CD14-positive monocyte (primary cell): ENCODE measurements around the gene SCUBE1. TPM values are rescaled to one million over a fixed set of nuclear protein-coding genes. Genes with fewer than 3 reads are reported as not detected.
A peak's percentile ranks its signal among the peaks of the same experiment; 100 is the strongest.

Source experiments
- DNase-seq, 3 donors: peaks; one replicate each; pipeline ENCODE4 v3.0.0-alpha.2; 2011 to 2022
- H2AFZ ChIP-seq: 2 replicates; pipeline ENCODE4 v1.6.0; 2012; ENCODE audit warnings: mild to moderate bottlenecking, low read depth, low read length, inconsistent platforms; ENCODE audit not compliant: insufficient read depth, poor library complexity, severe bottlenecking
- H3K27ac ChIP-seq, 2 donors: 1 replicate in 1 of 2; 2 replicates in 1 of 2; pipeline ENCODE4 v1.5.1; 2012 to 2013; ENCODE audit warnings: low read length in 2 of 2, control low read depth in 1 of 2, inconsistent platforms in 1 of 2, low read depth in 1 of 2, mild to moderate bottlenecking in 1 of 2
- H3K27me3 ChIP-seq, 2 donors: one replicate each; pipeline versions ENCODE4 v1.6.0 to v1.6.1; 2011 to 2013; ENCODE audit warnings: low read length in 2 of 2; ENCODE audit not compliant: control insufficient read depth in 2 of 2, insufficient read depth in 2 of 2
- H3K36me3 ChIP-seq, 2 donors: replicated peaks in 1 of 2; 1 replicate in 1 of 2; 2 replicates in 1 of 2; pipeline versions ENCODE4 v1.5.1 to v1.6.1; 2012 to 2013; ENCODE audit warnings: low read length in 2 of 2, control low read depth in 1 of 2, inconsistent platforms in 1 of 2, mild to moderate bottlenecking in 1 of 2; ENCODE audit not compliant: insufficient read depth in 2 of 2, control insufficient read depth in 1 of 2
- H3K4me1 ChIP-seq, 2 donors: 1 replicate in 1 of 2; 2 replicates in 1 of 2; pipeline versions ENCODE4 v1.5.1 to v1.6.1; 2012 to 2013; ENCODE audit warnings: low read length in 2 of 2, control low read depth in 1 of 2, inconsistent platforms in 1 of 2, mild to moderate bottlenecking in 1 of 2, moderate library complexity in 1 of 2; ENCODE audit not compliant: insufficient read depth in 2 of 2, control insufficient read depth in 1 of 2
- H3K4me2 ChIP-seq: replicated peaks from 2 replicates; pipeline ENCODE3; 2012; ENCODE audit warnings: low read length, moderate library complexity, mild to moderate bottlenecking; ENCODE audit not compliant: poor library complexity, severe bottlenecking; ENCODE audit errors: extremely low read depth
- H3K4me3 ChIP-seq, 3 experiments: fragments of 200-600 bp in 1 of 3; sonication (generic) in 1 of 3; replicated peaks in 1 of 3; 1 replicate in 2 of 3; 2 replicates in 1 of 3; pipeline ENCODE4 v1.5.1; 2011 to 2013; ENCODE audit warnings: low read length in 3 of 3, mild to moderate bottlenecking in 3 of 3, control low read depth in 2 of 3, low read depth in 2 of 3, inconsistent platforms in 1 of 3, moderate library complexity in 1 of 3
- H3K79me2 ChIP-seq: 2 replicates; pipeline ENCODE4 v1.6.0; 2012; ENCODE audit warnings: mild to moderate bottlenecking, control low read depth, inconsistent platforms, low read length, moderate library complexity; ENCODE audit not compliant: insufficient read depth
- H3K9ac ChIP-seq: 2 replicates; pipeline ENCODE4 v1.6.0; 2017; ENCODE audit warnings: low read length, mild to moderate bottlenecking; ENCODE audit not compliant: insufficient read depth, poor library complexity, severe bottlenecking
- H3K9me3 ChIP-seq, 2 donors: replicated peaks in 1 of 2; 1 replicate in 1 of 2; 2 replicates in 1 of 2; pipeline versions ENCODE4 v1.5.1 to v1.6.1; 2012 to 2013; ENCODE audit warnings: low read length in 2 of 2, control low read depth in 1 of 2; ENCODE audit not compliant: control insufficient read depth in 1 of 2, insufficient read depth in 1 of 2
- H4K20me1 ChIP-seq: 2 replicates; pipeline ENCODE4 v1.6.0; 2012; ENCODE audit warnings: mild to moderate bottlenecking, low read length, control low read depth, moderate library complexity; ENCODE audit not compliant: insufficient read depth
- H3K27ac Mint-ChIP-seq, 7 donors: one replicate each; pipeline ENCODE4 v1.8.0; 2020; ENCODE audit warnings: mild to moderate bottlenecking in 7 of 7, mixed read lengths in 7 of 7, moderate library complexity in 6 of 7, inconsistent platforms in 2 of 7
- H3K27me3 Mint-ChIP-seq, 3 donors: one replicate each; pipeline ENCODE4 v1.8.0; 2021 to 2022; ENCODE audit warnings: low read depth in 3 of 3, mild to moderate bottlenecking in 3 of 3, mixed read lengths in 3 of 3, moderate library complexity in 3 of 3, inconsistent platforms in 1 of 3
- H3K36me3 Mint-ChIP-seq, 2 donors: one replicate each; pipeline ENCODE4 v1.8.0; 2020; ENCODE audit warnings: mixed read lengths in 2 of 2, inconsistent platforms in 1 of 2, mild to moderate bottlenecking in 1 of 2
- H3K4me1 Mint-ChIP-seq: one replicate; pipeline ENCODE4 v1.8.0; 2020; ENCODE audit warnings: mild to moderate bottlenecking, mixed read lengths
- H3K4me3 Mint-ChIP-seq, 2 donors: one replicate each; pipeline ENCODE4 v1.8.0; 2020; ENCODE audit warnings: mild to moderate bottlenecking in 2 of 2, mixed read lengths in 2 of 2, moderate library complexity in 1 of 2
- H3K9me3 Mint-ChIP-seq, 7 donors: one replicate each; pipeline ENCODE4 v1.8.0; 2020 to 2022; ENCODE audit warnings: mixed read lengths in 7 of 7, mild to moderate bottlenecking in 6 of 7, moderate library complexity in 6 of 7, inconsistent platforms in 2 of 7
- WGBS: methylation state at CpG from one replicate; pipeline ENCODE4 v1.1.5; 2013; ENCODE audit warnings: missing lambda C conversion rate; ENCODE audit not compliant: insufficient coverage; 5-methylcytosine and 5-hydroxymethylcytosine counted together
- intact Hi-C, 2 donors: fragments of 100-400 bp; cut with micrococcal nuclease; formaldehyde crosslinking; loops; one replicate each; pipeline versions ENCODE4 v1.15.0 to v1.15.1; 2023
- polyA plus RNA-seq, 3 donors: library from polyadenylated mRNA; depleted of rRNA in 1 of 3; unstranded in 2 of 3; stranded (reverse) in 1 of 3; fragments of 300-500 nt in 2 of 3; fragments of >200 nt in 1 of 3; fragmentation: Illumina TruSeq in 2 of 3; gene quantifications; 1 replicate in 2 of 3; 2 replicates in 1 of 3; pipeline ENCODE4 v1.2.3, GENCODE V29; 2012 to 2021
- TF ChIP-seq, protein P1 (sequence below): fragments of 200-600 bp; IDR thresholded peaks from one replicate; pipeline ENCODE4 v1.8.0; 2022; ENCODE audit warnings: antibody characterized with exemption, mild to moderate bottlenecking

The SCUBE1 gene
- polyA plus RNA-seq, 3 donors = 0.20 to 0.32 (median 0.26) TPM

DNA sequence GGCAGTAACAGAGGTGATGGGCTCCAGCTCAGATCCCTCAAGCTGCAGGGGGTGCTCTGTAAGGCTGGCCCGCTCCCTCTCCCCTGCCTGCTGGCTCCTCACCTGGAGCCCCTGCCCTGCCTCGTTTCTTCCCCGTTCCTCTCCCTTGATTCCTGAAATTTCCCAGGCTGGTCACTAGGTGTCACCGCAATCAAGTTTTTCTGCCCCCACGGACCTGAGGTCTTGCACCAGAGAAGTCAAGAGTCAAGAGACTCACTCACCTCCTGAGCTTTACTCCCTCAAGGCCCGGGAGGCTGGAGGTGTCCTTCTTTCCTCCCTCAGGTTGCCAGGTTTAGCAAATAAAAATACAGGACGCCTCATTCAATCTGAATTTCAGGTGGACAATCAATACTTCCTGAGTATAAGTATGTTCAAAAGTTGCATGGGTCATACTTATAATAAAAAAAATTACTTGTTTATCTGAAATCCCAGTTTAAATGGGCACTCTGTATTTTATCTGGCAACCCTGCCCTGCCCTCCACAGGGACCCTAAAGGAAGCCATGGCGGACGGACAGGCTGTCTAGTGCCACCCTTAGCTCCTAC lies 69.2 kb downstream of the SCUBE1 start:
- H3K4me1 ChIP-seq = peaks cover 0 to 9% of the 10 kb centered on the region in 2 donors
- Mint-ChIP-seq H3K9me3 (no peaks in the 10 kb centered on the region), H3K4me1 (peaks cover 8% of the 10 kb centered on the region), H3K4me3 (no peak overlapping the region), H3K27ac (no peak overlapping the region), H3K36me3 (no peaks in the 10 kb centered on the region), H3K27me3 (peaks cover 0 to 3% (median 2%) of the 10 kb centered on the region in 3 donors)
- no peak overlapping the region for H3K4me2 ChIP-seq
- no peak overlapping the region for H3K27ac ChIP-seq
- 42% methylated on average over 5 of the region's 9 CpGs for WGBS
- no peaks in the 10 kb centered on the region for H3K9me3 ChIP-seq
- TF ChIP-seq, protein P1, sequence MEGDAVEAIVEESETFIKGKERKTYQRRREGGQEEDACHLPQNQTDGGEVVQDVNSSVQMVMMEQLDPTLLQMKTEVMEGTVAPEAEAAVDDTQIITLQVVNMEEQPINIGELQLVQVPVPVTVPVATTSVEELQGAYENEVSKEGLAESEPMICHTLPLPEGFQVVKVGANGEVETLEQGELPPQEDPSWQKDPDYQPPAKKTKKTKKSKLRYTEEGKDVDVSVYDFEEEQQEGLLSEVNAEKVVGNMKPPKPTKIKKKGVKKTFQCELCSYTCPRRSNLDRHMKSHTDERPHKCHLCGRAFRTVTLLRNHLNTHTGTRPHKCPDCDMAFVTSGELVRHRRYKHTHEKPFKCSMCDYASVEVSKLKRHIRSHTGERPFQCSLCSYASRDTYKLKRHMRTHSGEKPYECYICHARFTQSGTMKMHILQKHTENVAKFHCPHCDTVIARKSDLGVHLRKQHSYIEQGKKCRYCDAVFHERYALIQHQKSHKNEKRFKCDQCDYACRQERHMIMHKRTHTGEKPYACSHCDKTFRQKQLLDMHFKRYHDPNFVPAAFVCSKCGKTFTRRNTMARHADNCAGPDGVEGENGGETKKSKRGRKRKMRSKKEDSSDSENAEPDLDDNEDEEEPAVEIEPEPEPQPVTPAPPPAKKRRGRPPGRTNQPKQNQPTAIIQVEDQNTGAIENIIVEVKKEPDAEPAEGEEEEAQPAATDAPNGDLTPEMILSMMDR = peak; percentile 71
- intact Hi-C loops = loop anchor here (2.0 to 10.0 kb wide), 2 partner anchors 71 to 111 kb away; partner anchors contain the start of gene SCUBE1 (in 1 of the 2)
- peak; percentile 34 to 69 (median 50) for DNase-seq
- no peaks in the 10 kb centered on the region for H3K36me3 ChIP-seq
- no peak overlapping the region for H3K4me3 ChIP-seq
- no peak overlapping the region for H2AFZ ChIP-seq
- H3K79me2 ChIP-seq = no peaks in the 10 kb centered on the region
- H4K20me1 ChIP-seq = no peaks in the 10 kb centered on the region
- no peaks in the 10 kb centered on the region for H3K27me3 ChIP-seq
- H3K9ac ChIP-seq = no peak overlapping the region

DNA sequence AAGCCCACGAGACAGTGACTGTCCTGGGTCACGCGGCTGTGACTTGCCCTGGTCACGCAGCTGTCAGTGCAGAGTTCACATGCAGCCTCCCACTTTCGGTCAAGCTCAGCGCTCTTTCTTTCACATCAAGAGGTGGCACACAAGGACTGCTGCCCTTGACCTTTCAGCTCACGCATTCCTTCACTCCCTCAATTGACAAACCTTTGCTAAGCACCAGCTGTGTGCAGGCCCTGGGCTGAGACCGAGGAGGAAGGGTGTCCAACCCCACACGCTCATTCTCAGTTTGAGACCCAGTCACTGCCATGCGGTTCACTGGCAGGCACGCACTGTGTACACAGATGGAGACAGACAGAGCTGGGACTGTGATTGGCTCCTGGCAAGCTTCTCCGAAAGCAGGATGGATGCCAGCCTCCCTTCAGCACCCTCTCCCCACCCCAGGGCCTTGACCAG lies 70.3 kb downstream of the SCUBE1 start:
- DNase-seq = no peak
- H3K27ac Mint-ChIP-seq = no peak overlapping the region
- H3K9me3 Mint-ChIP-seq = no peaks in the 10 kb centered on the region
- TF ChIP-seq, protein P1 = no peak
- 95% methylated on average over 11 of the region's 12 CpGs for WGBS
- no peak overlapping the region for H2AFZ ChIP-seq
- H3K9me3 ChIP-seq = no peaks in the 10 kb centered on the region
- H3K79me2 ChIP-seq = no peaks in the 10 kb centered on the region
- H3K27me3 ChIP-seq = no peaks in the 10 kb centered on the region
- no peak overlapping the region for H3K27ac ChIP-seq
- H3K4me1 Mint-ChIP-seq = peaks cover 6% of the 10 kb centered on the region
- intact Hi-C loops = loop anchor here in 1 of 2 donors (10.0 kb wide), 1 partner anchor 72 kb away; the partner anchor contains the start of gene SCUBE1
- H3K27me3 Mint-ChIP-seq = peaks cover 0 to 3% (median 1%) of the 10 kb centered on the region in 3 donors
- no peak overlapping the region for H3K4me3 ChIP-seq
- H3K4me3 Mint-ChIP-seq = no peak overlapping the region
- no peak overlapping the region for H3K9ac ChIP-seq
- H3K36me3 Mint-ChIP-seq = no peaks in the 10 kb centered on the region
- no peak overlapping the region for H3K4me2 ChIP-seq
- H4K20me1 ChIP-seq = no peaks in the 10 kb centered on the region
- peaks cover 0 to 4% of the 10 kb centered on the region in 2 donors for H3K4me1 ChIP-seq
- no peaks in the 10 kb centered on the region for H3K36me3 ChIP-seq
